GM18951 (cell line): ENCODE data around the gene APH1A.
A peak's percentile ranks its signal among the peaks of the same experiment; 100 is the strongest.
"Not testable (repeated sequence)": the region's sequence is repeated elsewhere in the genome, so short reads cannot be mapped to it uniquely, and the experiment has no call there.

Experiments
- POLR2A ChIP-seq: IDR thresholded peaks from 4 replicates; pipeline ENCODE4 v1.6.1; 2011; ENCODE audit warnings: mild to moderate bottlenecking; ENCODE audit not compliant: insufficient read length, insufficient read depth; ENCODE audit errors: extremely low read depth
- in situ Hi-C: fragments of 300-500 bp; cut with MboI; formaldehyde crosslinking; loops from one replicate; pipeline ENCODE4 v1.12.0; 2022; ENCODE audit warnings: low sequenced_read_pairs, mixed read lengths, inconsistent platforms; ENCODE audit not compliant: unreplicated experiment

APH1A gene

GRCh38 chr1:150268705-150269403 lies at the start of gene APH1A:
Gene APH1A, minus strand, starts transcription at chr1:150269016. Its CDS starts 206 bp downstream, at chr1:150268810.
- in situ Hi-C loops: no loop called here
- peak; percentile 71 for TF ChIP-seq POLR2A

- in situ Hi-C loops: not testable (repeated sequence)
Observed at GRCh38 chr1:150314691-150315090, 45.9 kb upstream of the APH1A start.

GRCh38 chr1:150311762-150312161 lies 42.9 kb upstream of the APH1A start:
- no peak for TF ChIP-seq POLR2A
- in situ Hi-C loops: no loop called here

DNA sequence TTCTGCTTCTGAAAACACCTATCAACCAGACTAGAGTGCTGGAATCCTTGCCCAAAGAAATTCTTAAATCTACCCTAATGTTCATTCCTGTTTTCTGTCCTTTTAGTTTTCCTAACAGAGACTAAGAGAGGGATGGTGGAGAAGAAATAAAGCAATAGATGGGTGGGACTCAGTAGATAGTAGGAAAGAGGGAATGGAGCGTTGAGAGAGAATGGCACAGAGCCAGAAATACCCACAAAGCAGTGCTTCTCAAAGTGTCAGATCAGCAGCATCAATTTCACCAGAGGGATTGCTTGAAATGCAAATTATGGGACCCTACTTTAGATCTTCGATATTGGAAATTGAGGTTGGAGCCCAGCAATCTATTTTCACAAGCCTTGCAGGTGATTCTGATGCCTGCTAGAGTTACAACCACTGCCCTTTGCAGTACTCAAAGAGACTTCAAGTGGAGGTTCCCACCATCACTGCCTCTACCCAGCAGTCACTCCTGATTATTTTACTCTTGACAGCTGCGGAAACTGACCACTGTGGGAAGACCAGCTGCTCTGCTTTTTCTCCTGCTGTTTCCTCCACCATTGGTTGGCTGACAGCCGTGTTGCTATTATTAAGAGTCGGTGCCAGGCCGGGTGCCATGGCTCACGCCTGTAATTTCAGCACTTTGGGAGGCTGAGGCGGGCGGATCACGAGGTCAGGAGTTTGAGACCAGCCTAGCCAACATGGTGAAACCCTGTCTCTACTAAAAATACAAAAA lies 41.1 kb upstream of the APH1A start:
- in situ Hi-C loops: no loop called here
- no peak for TF ChIP-seq POLR2A

- in situ Hi-C loops: not testable (repeated sequence)
Observed at GRCh38 chr1:150308585-150308984, 39.8 kb upstream of the APH1A start.

DNA sequence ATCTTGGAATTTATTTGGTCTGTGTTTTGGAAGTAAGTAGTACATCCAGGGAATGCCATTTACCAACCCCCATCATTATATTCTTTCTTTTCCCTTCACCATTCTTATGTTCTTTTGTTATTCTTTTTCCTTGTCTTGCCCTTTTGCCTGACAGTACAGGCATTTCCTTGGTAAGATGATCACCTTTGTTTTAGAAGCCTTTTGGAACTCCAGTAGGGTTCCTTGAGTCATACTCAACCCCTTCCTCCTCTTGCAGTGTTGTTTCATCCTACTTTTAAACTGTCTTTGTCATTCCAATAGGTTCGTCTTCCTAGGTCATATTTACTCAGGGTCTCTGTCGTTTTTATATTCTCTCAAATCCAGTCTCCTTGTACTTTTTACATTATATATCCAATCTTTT lies 34.1 kb upstream of the APH1A start:
- in situ Hi-C loops: no loop called here
- TF ChIP-seq POLR2A: no peak

DNA sequence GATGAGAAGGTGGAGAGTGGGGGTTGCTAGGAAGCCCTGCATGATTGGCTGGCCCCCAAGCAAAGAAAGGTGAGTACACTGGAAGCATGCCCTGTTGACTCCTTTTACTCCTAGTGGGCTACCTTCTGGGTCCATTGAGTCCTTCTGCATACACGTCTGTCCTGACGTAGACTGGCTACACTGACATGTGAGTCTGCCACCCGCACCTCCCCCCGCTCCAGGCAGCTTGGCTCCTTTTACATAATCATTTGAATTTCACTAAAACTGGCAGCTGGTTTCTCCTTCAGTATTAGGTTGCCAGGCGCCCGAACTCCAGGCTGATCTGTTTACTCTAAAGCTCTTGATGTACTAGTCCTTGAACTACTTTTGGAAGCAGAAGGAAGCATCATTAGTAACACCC lies 33.5 kb upstream of the APH1A start:
- in situ Hi-C loops: no loop called here
- TF ChIP-seq POLR2A: no peak

GRCh38 chr1:150299716-150300115 lies 30.9 kb upstream of the APH1A start:
- TF ChIP-seq POLR2A: no peak
- in situ Hi-C loops: no loop called here

GRCh38 chr1:150295476-150295875 lies 26.7 kb upstream of the APH1A start:
- TF ChIP-seq POLR2A: no peak
- in situ Hi-C loops: no loop called here

- in situ Hi-C loops: no loop called here
- peak; percentile 93 for TF ChIP-seq POLR2A
Observed at GRCh38 chr1:150293433-150294253, 24.8 kb upstream of the APH1A start, which contains the start of gene MRPS21. Gene MRPS21, plus strand, starts transcription at chr1:150293861. Its CDS starts 506 bp downstream, at chr1:150294367.

DNA sequence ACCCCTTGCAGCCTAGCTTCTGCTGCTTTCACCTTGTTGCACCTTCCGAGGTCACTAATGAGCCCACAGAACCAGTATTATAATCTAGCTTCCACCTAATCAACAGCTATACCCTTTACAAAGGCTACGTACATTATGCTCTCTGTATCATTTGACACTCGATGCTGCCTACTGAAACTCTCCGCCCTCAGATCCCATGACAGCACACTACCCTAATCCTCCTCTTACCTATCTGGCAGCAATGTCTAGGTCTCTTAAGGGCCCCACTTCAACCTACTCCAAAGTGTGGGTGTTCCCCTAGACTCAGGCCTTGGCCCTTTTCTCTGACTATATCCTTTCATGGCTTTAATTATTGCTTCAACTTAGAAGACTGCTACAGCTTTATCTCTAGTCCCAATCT lies 20.0 kb upstream of the APH1A start:
- TF ChIP-seq POLR2A: no peak
- in situ Hi-C loops: no loop called here

DNA sequence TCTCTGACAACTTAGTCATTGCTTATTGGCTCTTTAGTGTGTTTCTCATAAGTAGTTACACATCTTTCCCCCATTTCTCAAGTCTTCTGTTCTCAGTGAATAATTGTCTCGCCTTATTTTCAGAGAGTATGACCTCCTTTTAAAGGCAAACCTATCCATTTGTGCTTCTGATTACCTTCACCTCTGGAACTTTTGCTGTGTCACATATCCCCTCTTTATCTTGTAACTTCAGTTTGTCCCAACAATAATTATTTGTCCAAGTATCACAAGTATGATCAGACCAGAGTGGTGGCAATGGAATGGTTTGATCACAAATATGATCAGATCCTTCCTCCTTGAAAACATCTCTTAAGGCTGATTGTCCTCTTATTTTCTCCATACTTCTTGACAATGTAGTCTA lies 19.6 kb upstream of the APH1A start:
- TF ChIP-seq POLR2A: no peak
- in situ Hi-C loops: no loop called here

- TF ChIP-seq POLR2A: no peak
- in situ Hi-C loops: no loop called here
Observed at GRCh38 chr1:150283260-150283659, 14.4 kb upstream of the APH1A start.
